Prostate gland (tissue), 2 donors: ENCODE data around the gene ABHD17C.

ENCODE experiments used
- CTCF ChIP-seq, 4 experiments: fragments of 200-600 bp in 2 of 4; fragments of 450-650 bp in 2 of 4; sonication (generic) in 2 of 4; IDR thresholded peaks; 1 replicate in 3 of 4; 2 replicates in 1 of 4; pipeline ENCODE4 v1.5.1; 2016 to 2019; ENCODE audit warnings: antibody characterized with exemption in 4 of 4, mild to moderate bottlenecking in 2 of 4, moderate library complexity in 2 of 4
- POLR2A ChIP-seq: fragments of 450-650 bp; IDR thresholded peaks from one replicate; pipeline ENCODE4 v1.6.1; 2016; ENCODE audit warnings: antibody characterized with exemption, mild to moderate bottlenecking

GRCh38 chr15:80654299-80654698 lies 40.8 kb upstream of the ABHD17C start:
- TF ChIP-seq CTCF (IDR thresholded peaks at IDR 0.05): no peak
- no peak for TF ChIP-seq POLR2A
